GM18505 (cell line): ENCODE data around the gene MTRR.

Experiments
- ATAC-seq: cut with Tn5 transposase; IDR thresholded peaks from one replicate; pipeline ENCODE4 v1.9.1; 2021; ENCODE audit not compliant: unreplicated experiment
- POLR2A ChIP-seq: IDR thresholded peaks from 4 replicates; pipeline ENCODE4 v1.6.1; 2011; ENCODE audit warnings: borderline replicate concordance; ENCODE audit not compliant: insufficient read depth, insufficient read length; ENCODE audit errors: extremely low read depth

MTRR gene

GRCh38 chr5:7871653-7872052, 2.7 kb downstream of the MTRR start:
- TF ChIP-seq POLR2A, result no peak
- ATAC-seq, result no peak

GRCh38 chr5:7872517-7873130, 3.7 kb downstream of the MTRR start:
- ATAC-seq, result no peak
- TF ChIP-seq POLR2A, result no peak

GRCh38 chr5:7873216-7873615, 4.3 kb downstream of the MTRR start:
- no peak for TF ChIP-seq POLR2A
- no peak for ATAC-seq

DNA sequence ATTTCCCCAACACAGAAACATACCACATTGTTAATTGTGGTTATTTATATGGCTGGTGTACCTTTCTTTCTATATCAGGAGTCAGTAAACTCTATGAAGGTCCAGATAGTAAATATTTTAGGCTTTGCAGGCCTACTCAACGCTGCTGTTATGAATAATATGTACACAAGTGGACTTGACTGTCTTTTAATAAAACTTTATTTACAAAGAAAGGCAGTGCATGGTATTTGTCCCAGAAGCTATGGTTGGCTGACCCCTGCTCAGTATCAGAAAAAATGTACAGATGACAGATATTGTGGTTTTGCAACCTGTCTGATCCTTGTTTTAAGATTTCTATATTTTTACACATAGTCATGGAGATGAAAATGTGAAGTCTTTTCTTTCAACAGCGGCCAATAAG, 5.7 kb downstream of the MTRR start:
- TF ChIP-seq POLR2A, result no peak

GRCh38 chr5:7875151-7875550, 6.2 kb downstream of the MTRR start:
- ATAC-seq, result no peak
- no peak for TF ChIP-seq POLR2A

More for the DNA sequence above, 5.7 kb downstream of the MTRR start:
- ATAC-seq, result no peak

- no peak for TF ChIP-seq POLR2A
- ATAC-seq, result peak; percentile 44
These were observed 7.9 kb downstream of the MTRR start for GRCh38 chr5:7876867-7877266.

DNA sequence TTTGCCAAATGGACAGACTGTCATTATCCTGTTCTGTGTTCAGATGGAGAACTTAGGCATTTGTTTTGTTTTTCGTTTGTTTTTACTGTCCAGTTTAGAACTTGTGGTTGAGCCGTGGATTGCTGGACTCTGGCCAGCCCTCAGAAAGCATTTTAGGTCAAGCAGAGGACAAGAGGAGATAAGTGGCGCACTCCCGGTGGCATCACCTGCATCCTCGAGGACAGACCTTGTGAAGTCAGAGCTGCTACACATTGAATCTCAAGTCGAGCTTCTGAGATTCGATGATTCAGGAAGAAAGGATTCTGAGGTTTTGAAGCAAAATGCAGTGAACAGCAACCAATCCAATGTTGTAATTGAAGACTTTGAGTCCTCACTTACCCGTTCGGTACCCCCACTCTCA, 8.9 kb downstream of the MTRR start:
- ATAC-seq, result no peak
- no peak for TF ChIP-seq POLR2A

DNA sequence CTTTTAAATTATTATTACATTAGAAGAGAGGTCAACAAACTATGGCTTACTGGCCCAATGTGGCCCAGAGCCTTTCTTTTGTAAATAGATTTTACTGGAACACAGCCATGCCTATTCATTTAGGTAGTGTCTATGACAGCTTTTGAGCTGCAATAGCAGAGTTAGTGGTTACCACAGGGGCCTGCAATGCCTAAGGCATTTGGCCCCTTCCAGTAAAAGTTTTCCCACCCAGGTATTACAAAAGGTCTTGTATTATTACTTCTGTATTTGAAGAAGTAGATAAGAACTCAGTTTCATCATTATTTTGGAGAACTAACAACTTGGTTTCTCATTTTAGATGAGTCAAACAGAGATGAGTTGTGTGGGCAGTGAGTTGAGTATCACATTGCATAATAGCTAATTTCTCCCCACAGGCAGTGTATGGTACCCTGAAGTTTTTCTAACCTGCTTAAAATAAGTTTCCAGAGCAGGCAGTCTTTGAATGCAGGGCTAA, 9.5 kb downstream of the MTRR start:
- TF ChIP-seq POLR2A, result no peak
- peak; percentile 97 for ATAC-seq

DNA sequence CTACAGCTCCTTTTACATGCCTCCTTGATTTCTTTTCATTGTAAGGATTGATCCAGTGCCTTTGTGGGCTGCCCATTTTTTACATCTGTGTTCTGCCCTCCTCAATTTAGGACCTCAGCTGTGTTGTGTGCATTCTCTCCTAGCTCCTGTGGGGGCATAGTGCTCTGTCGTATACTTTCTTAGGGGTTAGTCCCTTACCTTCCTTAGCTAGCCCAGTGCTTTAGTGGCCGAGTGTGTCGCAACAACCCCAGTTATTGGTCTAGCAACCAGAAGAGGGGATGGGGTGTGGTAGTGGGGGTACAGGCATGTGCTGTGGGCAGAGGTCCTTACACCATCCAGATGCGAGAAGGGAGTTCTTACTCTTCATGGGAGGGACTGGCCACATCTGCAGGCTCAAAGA, 12.1 kb downstream of the MTRR start:
- ATAC-seq, result no peak
- TF ChIP-seq POLR2A, result no peak

GRCh38 chr5:7881816-7882215, 12.9 kb downstream of the MTRR start:
- no peak for ATAC-seq
- no peak for TF ChIP-seq POLR2A

GRCh38 chr5:7882926-7883325, 14.0 kb downstream of the MTRR start:
- ATAC-seq, result no peak
- no peak for TF ChIP-seq POLR2A

DNA sequence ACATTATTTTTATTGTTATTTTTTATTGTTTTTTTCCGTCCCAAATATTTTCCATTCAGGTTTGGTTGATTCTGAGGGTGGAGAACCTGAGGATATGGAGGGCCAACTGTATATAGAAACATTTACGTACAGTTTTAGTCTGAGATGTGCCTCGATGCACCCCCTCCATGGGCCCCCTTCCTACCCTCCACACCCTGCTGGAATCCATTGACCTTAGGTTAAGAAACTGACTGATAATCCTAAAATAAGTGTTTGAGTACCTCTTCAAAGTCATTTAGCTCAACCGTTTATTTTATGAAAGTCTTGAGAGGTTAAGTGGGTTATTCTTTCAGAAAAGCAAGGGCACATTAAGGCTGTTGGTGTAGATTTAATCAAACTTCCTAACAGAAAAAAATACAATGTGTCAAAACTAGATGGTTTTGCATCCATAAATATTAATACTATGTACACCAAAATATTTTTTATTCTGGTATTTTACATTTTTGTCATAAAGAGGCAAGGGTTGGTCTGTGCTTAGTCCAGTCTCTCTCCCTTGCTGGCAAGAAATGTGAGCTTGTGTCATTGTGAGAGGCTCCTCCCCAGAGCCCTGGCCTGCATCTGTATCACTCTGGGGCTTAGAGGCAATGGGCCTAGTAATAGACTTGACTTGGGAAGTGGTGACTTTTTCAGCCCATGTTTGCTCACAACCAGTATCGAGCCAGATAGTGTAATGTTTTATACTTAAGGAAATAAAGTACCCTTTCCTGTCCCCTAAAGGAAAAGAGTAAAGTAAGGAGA, 15.7 kb downstream of the MTRR start:
- no peak for ATAC-seq
- no peak for TF ChIP-seq POLR2A

DNA sequence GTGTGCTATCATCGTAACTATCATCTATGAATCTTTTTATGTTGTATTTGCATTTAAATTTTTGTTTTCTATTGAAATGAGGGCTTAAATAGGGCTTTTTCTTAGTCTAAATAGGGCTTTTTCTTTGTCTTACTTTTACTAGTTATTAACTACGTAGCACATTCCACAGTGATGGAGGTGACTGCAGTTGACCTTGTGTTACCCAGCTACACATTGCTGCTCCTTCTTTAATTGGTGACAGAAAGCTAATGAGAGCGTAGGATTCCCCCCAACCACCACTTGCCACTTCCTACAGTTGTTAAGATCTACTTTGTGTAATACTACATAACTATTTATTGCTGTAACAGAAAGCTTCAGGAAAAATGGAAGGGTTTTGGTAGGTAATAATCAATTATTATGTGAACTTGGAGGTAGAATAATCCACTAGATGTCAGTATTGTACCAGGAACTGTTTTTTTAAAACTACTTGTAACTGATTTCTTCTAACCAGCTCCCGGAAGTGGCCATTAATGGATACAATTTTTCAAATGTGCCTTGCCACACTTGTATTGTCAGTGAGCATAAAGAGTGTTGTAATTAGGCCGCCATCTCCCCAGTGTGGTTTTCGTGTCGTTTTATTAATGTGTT, 18.0 kb downstream of the MTRR start:
- no peak for ATAC-seq
- TF ChIP-seq POLR2A, result no peak

- no peak for ATAC-seq
- TF ChIP-seq POLR2A, result no peak
These were observed 20.0 kb downstream of the MTRR start for GRCh38 chr5:7888901-7889300.
